Activated naive CD8-positive, alpha-beta T cell treated with anti-CD3 and anti-CD28 coated beads, Interleukin-2, amount 10 ng/mL, durations not matched to agents 7 days and 5 days (primary cell): ENCODE data around the gene WDR59. TPM values are rescaled to one million over a fixed set of nuclear protein-coding genes. Genes with fewer than 3 reads are reported as not detected.
A peak's percentile ranks its signal among the peaks of the same experiment; 100 is the strongest.

Source experiments
- ATAC-seq: fragments of 150-1000 bp; cut with Tn5 transposase; one replicate; pipeline ENCODE4 v1.10.0; 2021; ENCODE audit warnings: low read depth, moderate library complexity
- POLR2A ChIA-PET: fragments of 350-600 bp; sonication (Branson Sonifier 250); formaldehyde crosslinking; loops from one replicate; lab custom pipeline; 2021; ENCODE audit warnings: antibody characterized with exemption; lab: Charles Lee
- DNase-seq: peaks from one replicate; pipeline ENCODE4 v3.0.0; 2021
- H3K27ac Mint-ChIP-seq: one replicate; pipeline ENCODE4 v1.8.0; 2022; ENCODE audit warnings: mild to moderate bottlenecking, mixed read lengths
- H3K27me3 Mint-ChIP-seq: one replicate; pipeline ENCODE4 v1.8.0; 2022; ENCODE audit warnings: mild to moderate bottlenecking, moderate library complexity, mixed read lengths
- H3K36me3 Mint-ChIP-seq: one replicate; pipeline ENCODE4 v1.8.0; 2021; ENCODE audit warnings: mild to moderate bottlenecking, mixed read lengths
- H3K4me1 Mint-ChIP-seq: one replicate; pipeline ENCODE4 v1.8.0; 2021; ENCODE audit warnings: mixed read lengths
- H3K4me3 Mint-ChIP-seq: one replicate; pipeline ENCODE4 v1.8.0; 2022; ENCODE audit warnings: mild to moderate bottlenecking, moderate library complexity, mixed read lengths
- H3K9me3 Mint-ChIP-seq: one replicate; pipeline ENCODE4 v1.8.0; 2021; ENCODE audit warnings: mixed read lengths
- total RNA-seq, 2 experiments: library from RNA; stranded (reverse); gene quantifications; one replicate each; pipeline ENCODE4 v1.2.3, GENCODE V29; 2021

WDR59 gene
- total RNA-seq, 2 experiments from 2014 or later = 80.5 to 81.2 TPM

GRCh38 chr16:74984194-74984528, 762 bp downstream of the WDR59 start:
- Mint-ChIP-seq H3K4me1 (peaks cover 10% of the 10 kb centered on the region), H3K36me3 (peaks cover 3% of the 10 kb centered on the region), H3K27ac (peak overlapping the region; percentile 89), H3K27me3 (no peaks in the 10 kb centered on the region), H3K4me3 (peak overlapping the region; percentile 96), H3K9me3 (no peaks in the 10 kb centered on the region)
- POLR2A ChIA-PET = interaction anchor here (1.2 to 2.2 kb wide), 6 partner anchors 91 to 317 kb away, joined by 3 to 7 read pairs (median 7); partner anchors contain the start of gene RFWD3
- DNase-seq (no peak), ATAC-seq (no peak)

GRCh38 chr16:74982256-74982655, 2.7 kb downstream of the WDR59 start:
- Mint-ChIP-seq H3K4me1 (peaks cover 10% of the 10 kb centered on the region), H3K9me3 (no peaks in the 10 kb centered on the region), H3K27me3 (no peaks in the 10 kb centered on the region), H3K36me3 (peaks cover 7% of the 10 kb centered on the region), H3K27ac (no peak overlapping the region), H3K4me3 (no peak overlapping the region)
- POLR2A ChIA-PET = no interaction called here
- ATAC-seq (no peak), DNase-seq (no peak)

- Mint-ChIP-seq H3K4me1 (no peaks in the 10 kb centered on the region), H3K9me3 (no peaks in the 10 kb centered on the region), H3K27ac (no peak overlapping the region), H3K36me3 (peaks cover 4% of the 10 kb centered on the region), H3K4me3 (no peak overlapping the region), H3K27me3 (no peaks in the 10 kb centered on the region)
- POLR2A ChIA-PET = no interaction called here
- ATAC-seq = no peak
- DNase-seq = no peak
Observed at GRCh38 chr16:74975591-74975990, 9.3 kb downstream of the WDR59 start.

- POLR2A ChIA-PET = no interaction called here
- ATAC-seq (no peak), DNase-seq (no peak)
- Mint-ChIP-seq H3K27me3 (no peaks in the 10 kb centered on the region), H3K27ac (no peak overlapping the region), H3K9me3 (no peaks in the 10 kb centered on the region), H3K36me3 (peaks cover 6% of the 10 kb centered on the region), H3K4me3 (no peak overlapping the region), H3K4me1 (peaks cover 3% of the 10 kb centered on the region)
Observed at GRCh38 chr16:74973304-74973703, 11.6 kb downstream of the WDR59 start.

GRCh38 chr16:74954763-74955162, 30.2 kb downstream of the WDR59 start:
- no peak for DNase-seq
- Mint-ChIP-seq H3K27me3 (no peaks in the 10 kb centered on the region), H3K27ac (peak overlapping the region; percentile 65), H3K4me3 (no peak overlapping the region), H3K9me3 (no peaks in the 10 kb centered on the region), H3K36me3 (peaks cover 15% of the 10 kb centered on the region), H3K4me1 (peaks cover 2% of the 10 kb centered on the region)
- POLR2A ChIA-PET = no interaction called here
- no peak for ATAC-seq

- H3K4me3 Mint-ChIP-seq = no peak overlapping the region
- no peak overlapping the region for H3K27ac Mint-ChIP-seq
- POLR2A ChIA-PET = no interaction called here
- peaks cover 15% of the 10 kb centered on the region for H3K36me3 Mint-ChIP-seq
- no peaks in the 10 kb centered on the region for H3K4me1 Mint-ChIP-seq
- H3K27me3 Mint-ChIP-seq = no peaks in the 10 kb centered on the region
- no peak for DNase-seq
- H3K9me3 Mint-ChIP-seq = no peaks in the 10 kb centered on the region
- ATAC-seq = no peak
Observed at GRCh38 chr16:74951681-74952080, 33.2 kb downstream of the WDR59 start.

GRCh38 chr16:74951206-74951605, 33.7 kb downstream of the WDR59 start:
- POLR2A ChIA-PET = no interaction called here

GRCh38 chr16:74950511-74950910, 34.4 kb downstream of the WDR59 start:
- DNase-seq (no peak), ATAC-seq (no peak)
- Mint-ChIP-seq H3K36me3 (peaks cover 21% of the 10 kb centered on the region), H3K9me3 (no peaks in the 10 kb centered on the region), H3K4me3 (no peak overlapping the region), H3K4me1 (no peaks in the 10 kb centered on the region), H3K27ac (no peak overlapping the region), H3K27me3 (no peaks in the 10 kb centered on the region)
- POLR2A ChIA-PET = no interaction called here

More at GRCh38 chr16:74951206-74951605, 33.7 kb downstream of the WDR59 start:
- H3K36me3 Mint-ChIP-seq = peaks cover 20% of the 10 kb centered on the region
- H3K9me3 Mint-ChIP-seq = no peaks in the 10 kb centered on the region
- no peak overlapping the region for H3K4me3 Mint-ChIP-seq
- H3K4me1 Mint-ChIP-seq = no peaks in the 10 kb centered on the region
- H3K27me3 Mint-ChIP-seq = no peaks in the 10 kb centered on the region
- H3K27ac Mint-ChIP-seq = no peak overlapping the region
- DNase-seq (no peak), ATAC-seq (no peak)

GRCh38 chr16:74949309-74949708, 35.6 kb downstream of the WDR59 start:
- Mint-ChIP-seq H3K27me3 (no peaks in the 10 kb centered on the region), H3K36me3 (peaks cover 19% of the 10 kb centered on the region), H3K4me1 (no peaks in the 10 kb centered on the region), H3K27ac (no peak overlapping the region), H3K4me3 (no peak overlapping the region), H3K9me3 (no peaks in the 10 kb centered on the region)
- ATAC-seq (no peak), DNase-seq (no peak)
- POLR2A ChIA-PET = no interaction called here

GRCh38 chr16:74944466-74944865, 40.5 kb downstream of the WDR59 start:
- Mint-ChIP-seq H3K9me3 (no peaks in the 10 kb centered on the region), H3K4me1 (peaks cover 1% of the 10 kb centered on the region), H3K27ac (no peak overlapping the region), H3K4me3 (no peak overlapping the region), H3K27me3 (no peaks in the 10 kb centered on the region), H3K36me3 (peaks cover 18% of the 10 kb centered on the region)
- POLR2A ChIA-PET = interaction anchor here (0.7 kb wide), 2 partner anchors 11 to 15 kb away, joined by 3 read pairs; no protein-coding TSS in a partner anchor
- no peak for ATAC-seq
- DNase-seq = no peak

- H3K27me3 Mint-ChIP-seq = no peaks in the 10 kb centered on the region
- H3K27ac Mint-ChIP-seq = no peak overlapping the region
- POLR2A ChIA-PET = interaction anchor here (0.7 kb wide), 1 partner anchor 10 kb away, joined by 3 read pairs; no protein-coding TSS in a partner anchor
- H3K9me3 Mint-ChIP-seq = no peaks in the 10 kb centered on the region
- DNase-seq = no peak
- ATAC-seq = no peak
- H3K4me3 Mint-ChIP-seq = no peak overlapping the region
- peaks cover 24% of the 10 kb centered on the region for H3K36me3 Mint-ChIP-seq
- H3K4me1 Mint-ChIP-seq = peaks cover 3% of the 10 kb centered on the region
Observed at GRCh38 chr16:74942977-74943918, 41.7 kb downstream of the WDR59 start.

- H3K27ac Mint-ChIP-seq = no peak overlapping the region
- H3K4me1 Mint-ChIP-seq = peaks cover 3% of the 10 kb centered on the region
- H3K9me3 Mint-ChIP-seq = no peaks in the 10 kb centered on the region
- POLR2A ChIA-PET = no interaction called here
- H3K27me3 Mint-ChIP-seq = no peaks in the 10 kb centered on the region
- DNase-seq (no peak), ATAC-seq (no peak)
- H3K36me3 Mint-ChIP-seq = peaks cover 27% of the 10 kb centered on the region
- H3K4me3 Mint-ChIP-seq = no peak overlapping the region
Observed at GRCh38 chr16:74942566-74942965, 42.4 kb downstream of the WDR59 start.

- no peak for DNase-seq
- Mint-ChIP-seq H3K4me1 (peaks cover 7% of the 10 kb centered on the region), H3K4me3 (no peak overlapping the region), H3K9me3 (no peaks in the 10 kb centered on the region), H3K27me3 (no peaks in the 10 kb centered on the region), H3K36me3 (peaks cover 31% of the 10 kb centered on the region), H3K27ac (no peak overlapping the region)
- no peak for ATAC-seq
- POLR2A ChIA-PET = no interaction called here
Observed at GRCh38 chr16:74939688-74940087, 45.2 kb downstream of the WDR59 start.
